Measurements from ENCODE around the gene FCN2. TPM values are rescaled to one million over a fixed set of nuclear protein-coding genes. Genes with fewer than 3 reads are reported as not detected.

Gene FCN2
- total and polyA plus RNA-seq, 9 of the 15 experiments (the other 6 are each of a cell fraction or from before 2014, with no cell fraction given): not detected

DNA sequence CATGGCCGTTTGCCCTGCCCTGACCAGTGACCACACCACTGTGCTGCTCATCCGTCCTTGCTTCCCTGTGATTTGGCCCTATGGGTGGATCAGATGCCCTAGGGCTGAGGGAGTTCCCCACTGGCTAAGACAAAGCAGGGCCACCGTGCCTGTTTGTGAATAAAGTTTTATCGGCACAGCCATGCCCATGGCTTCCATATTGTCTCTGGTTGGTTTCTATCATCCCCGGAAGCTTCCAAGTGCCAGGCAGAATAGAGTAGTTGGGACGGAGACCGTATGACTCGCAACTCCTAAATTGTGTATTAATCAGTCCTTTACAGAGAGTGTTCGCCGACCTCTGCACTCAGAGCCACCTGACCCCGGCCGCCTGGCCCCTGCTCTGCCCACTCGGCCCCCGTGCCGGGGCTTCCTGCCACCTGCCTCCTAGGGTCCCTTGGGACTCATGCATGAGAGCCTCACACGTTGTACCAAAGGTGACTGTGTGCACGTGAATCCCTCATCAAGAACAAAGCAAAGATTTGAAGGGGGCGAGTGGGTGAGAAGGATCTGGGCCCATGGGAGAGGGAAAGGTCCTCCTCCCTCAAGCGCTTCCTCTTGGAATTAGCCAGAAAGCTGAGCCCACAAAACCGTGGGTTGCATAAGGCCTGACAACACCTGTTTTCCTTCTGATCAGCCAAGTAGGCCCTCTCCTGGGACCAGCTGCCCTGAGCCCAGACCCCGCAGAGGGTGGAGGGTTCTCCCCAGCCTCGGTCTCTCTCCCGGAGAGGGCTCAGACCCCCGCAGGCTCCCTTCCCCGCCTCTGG is 11.7 kb upstream of the FCN2 start:
- TF ChIP-seq, protein P1, sequence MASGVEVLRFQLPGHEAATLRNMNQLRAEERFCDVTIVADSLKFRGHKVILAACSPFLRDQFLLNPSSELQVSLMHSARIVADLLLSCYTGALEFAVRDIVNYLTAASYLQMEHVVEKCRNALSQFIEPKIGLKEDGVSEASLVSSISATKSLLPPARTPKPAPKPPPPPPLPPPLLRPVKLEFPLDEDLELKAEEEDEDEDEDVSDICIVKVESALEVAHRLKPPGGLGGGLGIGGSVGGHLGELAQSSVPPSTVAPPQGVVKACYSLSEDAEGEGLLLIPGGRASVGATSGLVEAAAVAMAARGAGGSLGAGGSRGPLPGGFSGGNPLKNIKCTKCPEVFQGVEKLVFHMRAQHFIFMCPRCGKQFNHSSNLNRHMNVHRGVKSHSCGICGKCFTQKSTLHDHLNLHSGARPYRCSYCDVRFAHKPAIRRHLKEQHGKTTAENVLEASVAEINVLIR (CRISPR knock-in tag; IDR thresholded peaks at IDR 0.05): no peak
- TF ChIP-seq, protein P2, sequence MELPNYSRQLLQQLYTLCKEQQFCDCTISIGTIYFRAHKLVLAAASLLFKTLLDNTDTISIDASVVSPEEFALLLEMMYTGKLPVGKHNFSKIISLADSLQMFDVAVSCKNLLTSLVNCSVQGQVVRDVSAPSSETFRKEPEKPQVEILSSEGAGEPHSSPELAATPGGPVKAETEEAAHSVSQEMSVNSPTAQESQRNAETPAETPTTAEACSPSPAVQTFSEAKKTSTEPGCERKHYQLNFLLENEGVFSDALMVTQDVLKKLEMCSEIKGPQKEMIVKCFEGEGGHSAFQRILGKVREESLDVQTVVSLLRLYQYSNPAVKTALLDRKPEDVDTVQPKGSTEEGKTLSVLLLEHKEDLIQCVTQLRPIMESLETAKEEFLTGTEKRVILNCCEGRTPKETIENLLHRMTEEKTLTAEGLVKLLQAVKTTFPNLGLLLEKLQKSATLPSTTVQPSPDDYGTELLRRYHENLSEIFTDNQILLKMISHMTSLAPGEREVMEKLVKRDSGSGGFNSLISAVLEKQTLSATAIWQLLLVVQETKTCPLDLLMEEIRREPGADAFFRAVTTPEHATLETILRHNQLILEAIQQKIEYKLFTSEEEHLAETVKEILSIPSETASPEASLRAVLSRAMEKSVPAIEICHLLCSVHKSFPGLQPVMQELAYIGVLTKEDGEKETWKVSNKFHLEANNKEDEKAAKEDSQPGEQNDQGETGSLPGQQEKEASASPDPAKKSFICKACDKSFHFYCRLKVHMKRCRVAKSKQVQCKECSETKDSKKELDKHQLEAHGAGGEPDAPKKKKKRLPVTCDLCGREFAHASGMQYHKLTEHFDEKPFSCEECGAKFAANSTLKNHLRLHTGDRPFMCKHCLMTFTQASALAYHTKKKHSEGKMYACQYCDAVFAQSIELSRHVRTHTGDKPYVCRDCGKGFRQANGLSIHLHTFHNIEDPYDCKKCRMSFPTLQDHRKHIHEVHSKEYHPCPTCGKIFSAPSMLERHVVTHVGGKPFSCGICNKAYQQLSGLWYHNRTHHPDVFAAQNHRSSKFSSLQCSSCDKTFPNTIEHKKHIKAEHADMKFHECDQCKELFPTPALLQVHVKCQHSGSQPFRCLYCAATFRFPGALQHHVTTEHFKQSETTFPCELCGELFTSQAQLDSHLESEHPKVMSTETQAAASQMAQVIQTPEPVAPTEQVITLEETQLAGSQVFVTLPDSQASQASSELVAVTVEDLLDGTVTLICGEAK (IDR thresholded peaks at IDR 0.05): peak; percentile 83
- TF ChIP-seq, protein P2 (CRISPR knock-in tag; IDR thresholded peaks at IDR 0.05): peak; percentile 67; the same call in 1 of the 2 replicates
- TF ChIP-seq, protein P3, sequence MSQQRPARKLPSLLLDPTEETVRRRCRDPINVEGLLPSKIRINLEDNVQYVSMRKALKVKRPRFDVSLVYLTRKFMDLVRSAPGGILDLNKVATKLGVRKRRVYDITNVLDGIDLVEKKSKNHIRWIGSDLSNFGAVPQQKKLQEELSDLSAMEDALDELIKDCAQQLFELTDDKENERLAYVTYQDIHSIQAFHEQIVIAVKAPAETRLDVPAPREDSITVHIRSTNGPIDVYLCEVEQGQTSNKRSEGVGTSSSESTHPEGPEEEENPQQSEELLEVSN (IDR thresholded peaks at IDR 0.05; ENCODE audit: borderline replicate concordance in 1 of 2, extremely low read depth in 1 of 2, insufficient read depth in 1 of 2, insufficient read length in 1 of 2, low read depth in 1 of 2, low read length in 1 of 2, poor library complexity in 1 of 2, severe bottlenecking in 1 of 2): no peak
- FAIRE-seq (no peak), DNase-seq (ENCODE audit: extremely low read depth in 1 of 4, low spot score in 3 of 4) (no peak), ATAC-seq (no peak)
- no peak overlapping the region for H3K4me3 ChIP-seq
- H3K9me1 ChIP-seq (ENCODE audit: control insufficient read depth, insufficient read depth, low read length): no peaks in the 10 kb centered on the region
- no peak overlapping the region for H3K4me2 ChIP-seq (ENCODE audit: insufficient read depth, low read length)
- no peak overlapping the region for H2AFZ ChIP-seq (ENCODE audit: low read depth, low read length)
- no peak overlapping the region for H3K9ac ChIP-seq (ENCODE audit: insufficient read depth in 1 of 2, low read depth in 2 of 2, low read length in 2 of 2)
- ChIA-PET POLR2A (no interaction called here), CTCF (ENCODE audit: low intra/inter-chr PET ratio) (no interaction called here)
- no peaks in the 10 kb centered on the region; the same call in 2 of the 3 replicates for H3K79me2 ChIP-seq (ENCODE audit: control insufficient read depth, insufficient read depth, low read length)
- no peaks in the 10 kb centered on the region for H4K20me1 ChIP-seq (replicated peaks; ENCODE audit: control insufficient read depth, insufficient read depth, low read length)
- H3K36me3 ChIP-seq (ENCODE audit: control insufficient read depth, insufficient read depth, low read length): no peaks in the 10 kb centered on the region
- H3K9me3 ChIP-seq (replicated peaks; ENCODE audit: control insufficient read depth, insufficient read depth, low read depth, low read length): no peaks in the 10 kb centered on the region
- H3K27me3 ChIP-seq (ENCODE audit: control insufficient read depth in 2 of 2, insufficient read depth in 2 of 2, low read length in 2 of 2): peaks cover 0 to 34% of the 10 kb centered on the region in 2 experiments; a peak in 2 of 5 replicates
- no peak overlapping the region for H3K27ac ChIP-seq (ENCODE audit: extremely low read depth, low read depth, low read length)
- WGBS (ENCODE audit: insufficient coverage, low coverage, missing lambda C conversion rate): 0% methylated on average over 21 of the region's 25 CpGs
- BruUV-seq (replicated peaks): no TSS peak
- in situ Hi-C loops (cut with MboI): no loop called here
- intact Hi-C loops (cut with micrococcal nuclease): no loop called here
- H3K4me1 ChIP-seq (replicated peaks in 1 of 2; ENCODE audit: control insufficient read depth in 2 of 2, insufficient read depth in 2 of 2, low read length in 2 of 2): no peaks in the 10 kb centered on the region

Data from K562 (cell line).